Esophagus muscularis mucosa (tissue), 4 donors: ENCODE results near the gene CCNT1. TPM values are rescaled to one million over a fixed set of nuclear protein-coding genes. Genes with fewer than 3 reads are reported as not detected.
"Not testable (repeated sequence)": the region's sequence is repeated elsewhere in the genome, so short reads cannot be mapped to it uniquely, and the experiment has no call there.

ENCODE experiments used
- DNase-seq: peaks from one replicate; pipeline ENCODE4 v3.0.0-alpha.2; 2017; ENCODE audit errors: extremely low spot score
- H3K27ac ChIP-seq, 4 donors: fragments of 200-600 bp; sonication (generic); replicated peaks in 1 of 4; 1 replicate in 3 of 4; 2 replicates in 1 of 4; pipeline ENCODE4 v1.5.1; 2016 to 2019; ENCODE audit warnings: mild to moderate bottlenecking in 1 of 4
- H3K27me3 ChIP-seq, 4 donors: fragments of 200-600 bp; sonication (generic); one replicate each; pipeline versions ENCODE4 v1.5.1 to v1.6.0; 2016 to 2019
- H3K36me3 ChIP-seq, 4 donors: fragments of 200-600 bp; sonication (generic); one replicate each; pipeline ENCODE4 v1.5.1; 2016 to 2019
- H3K4me1 ChIP-seq, 4 donors: fragments of 200-600 bp; sonication (generic); one replicate each; pipeline ENCODE4 v1.5.1; 2016 to 2019
- H3K4me3 ChIP-seq, 4 donors: fragments of 200-600 bp; sonication (generic); 1 replicate in 2 of 4; 2 replicates in 2 of 4; pipeline ENCODE4 v1.5.1; 2016 to 2019; ENCODE audit warnings: mild to moderate bottlenecking in 4 of 4, moderate library complexity in 1 of 4
- H3K9me3 ChIP-seq, 4 donors: fragments of 200-600 bp; sonication (generic); 1 replicate in 3 of 4; 2 replicates in 1 of 4; pipeline ENCODE4 v1.5.1; 2016 to 2019
- CTCF ChIP-seq, 3 experiments: fragments of 200-600 bp in 2 of 3; fragments of 450-650 bp in 1 of 3; sonication (generic) in 2 of 3; IDR thresholded peaks; one replicate each; pipeline ENCODE4 v1.5.1; 2017 to 2019; ENCODE audit warnings: antibody characterized with exemption in 3 of 3, mild to moderate bottlenecking in 2 of 3, moderate library complexity in 1 of 3
- EP300 ChIP-seq: sonication (generic); formaldehyde crosslinking; IDR thresholded peaks from one replicate; pipeline ENCODE4 v1.6.1; 2017; ENCODE audit warnings: antibody characterized with exemption
- POLR2A ChIP-seq: fragments of 450-650 bp; IDR thresholded peaks from one replicate; pipeline ENCODE4 v1.6.1; 2017; ENCODE audit warnings: antibody characterized with exemption, moderate library complexity, mild to moderate bottlenecking, low read depth
- POLR2AphosphoS5 ChIP-seq, 2 donors: sonication (generic); formaldehyde crosslinking; IDR thresholded peaks; one replicate each; pipeline ENCODE4 v1.6.1; 2017; ENCODE audit warnings: antibody characterized with exemption in 2 of 2
- WGBS: methylation state at CpG from one replicate; pipeline ENCODE4 v1.1.5; 2018; 5-methylcytosine and 5-hydroxymethylcytosine counted together
- intact Hi-C: fragments of 100-400 bp; cut with DNase I; formaldehyde crosslinking; loops from one replicate; pipeline ENCODE4 v1.15.1; 2023
- total RNA-seq, 4 donors: library from RNA; depleted of rRNA; stranded (reverse); fragments of >200 nt; gene quantifications; one replicate each; pipeline versions ENCODE4 v1.1.0 to v1.2.1, GENCODE V29; 2016

The CCNT1 gene
- total RNA-seq, 4 donors from 2014 or later = 18.8 to 22.0 (median 19.8) TPM

DNA sequence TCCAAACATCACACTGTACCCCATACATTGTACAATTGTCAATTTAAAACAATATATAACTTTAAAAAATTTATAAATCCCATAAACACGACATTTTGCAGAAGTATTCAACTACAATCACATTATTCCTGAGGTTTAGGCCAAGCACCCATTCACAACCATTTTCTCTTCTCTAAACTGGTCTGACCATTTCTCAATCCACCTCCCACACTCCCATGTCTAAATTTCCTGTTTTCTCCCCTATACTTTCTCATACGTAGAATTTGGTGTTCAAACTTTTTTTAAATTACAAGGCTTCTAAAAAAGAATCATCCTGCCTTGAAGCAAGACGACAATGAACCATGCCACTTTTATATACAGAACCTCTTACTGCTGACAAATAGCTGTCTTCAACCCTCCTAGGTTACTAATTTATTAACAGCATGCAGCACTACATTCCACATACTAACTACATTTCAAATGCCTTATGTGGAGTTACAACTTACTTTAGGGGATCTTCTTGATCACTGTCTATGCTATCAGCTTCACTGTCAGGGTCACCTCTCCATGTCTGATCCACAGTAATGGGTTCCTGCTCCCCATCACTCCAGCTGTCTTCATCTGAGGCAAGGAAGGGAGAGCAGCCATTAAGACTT is 37.8 kb downstream of the CCNT1 start:
- no peaks in the 10 kb centered on the region for H3K27me3 ChIP-seq
- intact Hi-C loops = no loop called here
- TF ChIP-seq POLR2AphosphoS5 (IDR thresholded peaks at IDR 0.05) = no peak
- TF ChIP-seq CTCF (IDR thresholded peaks at IDR 0.05) = no peak
- TF ChIP-seq POLR2A = no peak
- TF ChIP-seq EP300 = no peak
- DNase-seq = no peak
- no peak overlapping the region for H3K27ac ChIP-seq
- peaks cover 8 to 51% (median 36%) of the 10 kb centered on the region in 4 donors for H3K36me3 ChIP-seq
- H3K9me3 ChIP-seq = no peaks in the 10 kb centered on the region
- WGBS = 56% methylated on average over 3 of the region's 3 CpGs
- H3K4me3 ChIP-seq = no peak overlapping the region
- peaks cover 37 to 85% (median 79%) of the 10 kb centered on the region in 4 donors for H3K4me1 ChIP-seq

DNA sequence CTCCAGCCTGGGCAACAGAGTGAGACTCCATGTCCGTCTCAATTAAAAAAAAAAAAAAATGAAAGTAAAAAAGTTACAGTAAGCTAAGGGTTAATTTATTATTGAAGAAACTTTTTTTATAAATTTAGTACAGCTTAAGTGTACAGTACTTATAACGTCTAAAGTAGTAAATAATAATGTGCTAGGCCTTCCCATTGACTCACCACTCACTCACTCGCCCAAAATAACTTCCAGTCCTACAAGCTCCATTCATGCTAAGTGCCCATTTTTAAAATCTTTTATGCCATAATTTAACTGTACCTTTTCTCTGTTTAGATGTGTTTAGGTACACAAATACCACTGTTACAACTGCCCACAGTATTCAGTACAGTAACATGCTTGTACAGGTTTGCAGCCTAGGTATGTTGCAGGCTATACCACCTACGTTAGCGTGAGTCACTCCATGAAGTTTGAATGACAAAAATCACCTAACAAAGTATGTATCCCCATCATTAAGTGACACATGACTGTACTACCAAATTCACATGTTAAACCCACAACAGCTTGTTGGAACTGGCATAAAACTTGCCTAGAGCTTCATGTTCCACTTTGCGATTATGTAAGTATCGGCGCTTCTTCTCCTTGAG is 45.2 kb downstream of the CCNT1 start:
- H3K4me1 ChIP-seq = peaks cover 3 to 28% (median 24%) of the 10 kb centered on the region in 4 donors
- no peak overlapping the region for H3K4me3 ChIP-seq
- intact Hi-C loops = no loop called here
- H3K27me3 ChIP-seq = no peaks in the 10 kb centered on the region
- TF ChIP-seq POLR2A (no peak), EP300 (no peak), POLR2AphosphoS5 (IDR thresholded peaks at IDR 0.05) (no peak), CTCF (IDR thresholded peaks at IDR 0.05) (no peak)
- peaks cover 57 to 98% (median 86%) of the 10 kb centered on the region in 4 donors for H3K36me3 ChIP-seq
- 79% methylated on average over 8 of the region's 8 CpGs for WGBS
- no peak for DNase-seq
- H3K9me3 ChIP-seq = no peaks in the 10 kb centered on the region
- no peak overlapping the region for H3K27ac ChIP-seq

GRCh38 chr12:48668996-48669395 is 47.5 kb downstream of the CCNT1 start:
- no peak for TF ChIP-seq POLR2A
- TF ChIP-seq EP300 = no peak
- TF ChIP-seq CTCF (IDR thresholded peaks at IDR 0.05) = no peak
- no peak for TF ChIP-seq POLR2AphosphoS5 (IDR thresholded peaks at IDR 0.05)
- no peak for DNase-seq
- H3K36me3 ChIP-seq = peaks cover 74 to 100% (median 95%) of the 10 kb centered on the region in 4 donors
- H3K4me1 ChIP-seq = peaks cover 0 to 4% (median 1%) of the 10 kb centered on the region in 4 donors
- no peak overlapping the region for H3K4me3 ChIP-seq
- intact Hi-C loops = no loop called here
- H3K9me3 ChIP-seq = no peaks in the 10 kb centered on the region
- H3K27ac ChIP-seq = no peak overlapping the region
- 90% methylated on average over 14 of the region's 14 CpGs for WGBS
- no peaks in the 10 kb centered on the region for H3K27me3 ChIP-seq

- Histone ChIP-seq H3K4me1 (no peaks in the 10 kb centered on the region), H3K9me3 (no peaks in the 10 kb centered on the region), H3K27ac (no peak overlapping the region), H3K27me3 (no peaks in the 10 kb centered on the region), H3K36me3 (peaks cover 51 to 99% (median 86%) of the 10 kb centered on the region in 4 donors), H3K4me3 (no peak overlapping the region)
- no peak for DNase-seq
- TF ChIP-seq POLR2A = no peak
- no peak for TF ChIP-seq CTCF (IDR thresholded peaks at IDR 0.05)
- 89% methylated on average over 4 of the region's 4 CpGs for WGBS
- intact Hi-C loops = no loop called here
These were observed 56.6 kb downstream of the CCNT1 start for GRCh38 chr12:48659863-48660262.

DNA sequence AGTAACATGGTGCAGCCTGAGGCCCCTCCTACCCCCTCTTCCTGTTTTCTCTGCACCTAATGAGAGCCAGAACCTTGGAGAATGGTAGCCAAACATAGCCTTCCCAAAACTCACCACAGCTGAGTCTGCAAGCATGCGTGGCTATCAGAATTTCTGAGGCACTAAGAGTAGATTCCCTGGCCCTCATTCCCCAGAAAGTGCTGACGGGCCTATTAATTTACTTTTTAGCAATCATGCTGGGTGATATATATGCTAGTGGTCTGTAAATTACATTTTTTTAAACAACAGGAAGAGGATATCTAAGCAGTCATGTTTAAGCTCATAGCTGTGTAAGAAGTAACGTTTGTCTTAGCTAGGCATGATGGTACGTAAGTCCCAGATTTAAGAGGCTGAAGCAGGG is 64.8 kb downstream of the CCNT1 start:
- H3K36me3 ChIP-seq = peaks cover 32 to 68% (median 60%) of the 10 kb centered on the region in 4 donors
- no peak for DNase-seq
- TF ChIP-seq CTCF (IDR thresholded peaks at IDR 0.05) = no peak
- TF ChIP-seq EP300 = no peak
- no peak for TF ChIP-seq POLR2A
- no peak for TF ChIP-seq POLR2AphosphoS5 (IDR thresholded peaks at IDR 0.05)
- no peaks in the 10 kb centered on the region for H3K27me3 ChIP-seq
- peaks cover 0 to 11% (median 3%) of the 10 kb centered on the region in 4 donors for H3K4me1 ChIP-seq
- H3K27ac ChIP-seq = no peak overlapping the region
- H3K4me3 ChIP-seq = no peak overlapping the region
- intact Hi-C loops = no loop called here
- WGBS = 71% methylated on average over 4 of the region's 4 CpGs
- no peaks in the 10 kb centered on the region for H3K9me3 ChIP-seq

DNA sequence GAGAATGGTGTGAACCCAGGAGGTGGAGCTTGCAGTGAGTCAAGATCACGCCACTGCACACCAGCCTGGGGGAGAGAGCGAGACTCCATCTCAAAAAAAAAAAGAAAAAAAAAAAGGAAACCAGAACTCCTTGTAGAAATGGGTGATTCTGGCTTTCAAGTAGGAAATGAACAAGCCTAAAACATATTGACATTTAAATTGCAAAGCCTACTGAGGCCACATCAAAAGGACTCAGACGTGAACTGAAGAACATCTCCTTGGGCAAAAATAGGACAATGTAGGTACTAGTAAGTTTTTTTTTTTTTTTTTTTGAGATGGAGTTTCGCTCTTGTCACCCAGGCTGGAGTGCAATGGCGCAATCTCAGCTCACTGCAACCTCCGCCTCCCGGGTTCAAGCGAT is 71.2 kb downstream of the CCNT1 start:
- over 99% methylated on average over 8 of the region's 8 CpGs for WGBS
- DNase-seq, H3K9me3 ChIP-seq, intact Hi-C loops, H3K27ac ChIP-seq, H3K4me3 ChIP-seq, H3K27me3 ChIP-seq, H3K4me1 ChIP-seq: not testable (repeated sequence)
- peaks cover 1 to 22% (median 4%) of the 10 kb centered on the region in 4 donors for H3K36me3 ChIP-seq
